Activated T-cell treated with anti-CD3 and anti-CD28 coated beads, Interleukin-2, amount 50 U/mL, for 24 hours (primary cell): ENCODE results near the gene DDX23.
"Not testable (repeated sequence)": the region's sequence is repeated elsewhere in the genome, so short reads cannot be mapped to it uniquely, and the experiment has no call there.

Source experiments
- DNase-seq: peaks from one replicate; pipeline ENCODE4 v3.0.0-alpha.2; 2020
- H3K27ac Mint-ChIP-seq: 2 replicates; pipeline ENCODE4 v1.8.0; 2020; ENCODE audit warnings: mild to moderate bottlenecking, mixed read lengths
- H3K27me3 Mint-ChIP-seq: 2 replicates; pipeline ENCODE4 v1.8.0; 2020; ENCODE audit warnings: mixed read lengths
- H3K36me3 Mint-ChIP-seq: 2 replicates; pipeline ENCODE4 v1.8.0; 2020; ENCODE audit warnings: low read depth, mixed read lengths
- H3K4me1 Mint-ChIP-seq: 2 replicates; pipeline ENCODE4 v1.8.0; 2020; ENCODE audit warnings: low read depth, mixed read lengths
- H3K4me3 Mint-ChIP-seq: 2 replicates; pipeline ENCODE4 v1.8.0; 2020; ENCODE audit warnings: mild to moderate bottlenecking, moderate library complexity, mixed read lengths
- H3K9me3 Mint-ChIP-seq: 2 replicates; pipeline ENCODE4 v1.8.0; 2020; ENCODE audit warnings: mixed read lengths

The DDX23 gene

DNA sequence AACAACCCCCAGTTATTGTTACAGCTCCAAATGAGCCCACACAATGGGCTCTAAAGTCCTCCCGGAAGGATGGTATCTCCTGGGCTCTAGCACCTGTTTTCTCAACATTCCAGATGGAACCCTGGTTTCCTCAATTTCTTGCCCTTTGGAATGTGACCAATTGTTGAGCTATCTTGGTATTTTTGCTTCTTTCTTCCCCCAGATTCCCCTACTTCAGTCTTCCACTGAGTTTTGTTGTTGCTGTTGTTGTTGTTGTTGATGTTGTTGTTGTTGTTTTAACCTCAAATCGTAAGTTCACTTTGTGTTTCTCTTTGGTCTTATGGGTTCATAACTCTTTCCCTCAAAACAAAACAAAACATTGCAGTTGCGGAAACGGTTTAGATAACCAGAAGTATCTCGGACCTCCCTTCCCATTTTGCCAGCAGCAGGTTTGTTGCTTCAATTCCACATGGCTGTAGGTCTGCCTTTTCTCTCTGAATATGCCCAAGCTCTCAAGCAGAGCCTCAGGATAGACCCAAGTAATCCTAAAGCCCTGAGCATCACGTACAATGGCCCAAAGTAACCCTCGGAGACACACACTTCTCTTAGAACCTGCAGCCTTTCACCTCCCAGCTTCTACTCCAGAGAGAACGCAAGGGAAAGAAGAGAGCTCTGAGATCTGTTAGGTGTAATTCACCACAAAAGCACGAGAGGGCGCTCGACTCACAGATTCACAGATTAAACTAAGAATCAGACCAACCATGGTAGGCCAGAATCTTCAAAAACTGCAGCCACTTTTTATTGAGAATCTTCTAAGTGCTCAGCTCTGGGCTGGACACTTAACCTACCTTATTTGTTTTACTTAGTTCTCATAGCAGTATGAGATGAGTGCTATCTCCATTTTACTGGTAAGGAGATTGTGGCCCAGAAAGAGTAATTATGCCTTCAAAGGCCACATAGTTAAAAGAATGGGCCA is 1.0 kb upstream of the DDX23 start:
- peaks cover 36% of the 10 kb centered on the region for H3K36me3 Mint-ChIP-seq
- H3K9me3 Mint-ChIP-seq, result no peaks in the 10 kb centered on the region
- no peaks in the 10 kb centered on the region for H3K27me3 Mint-ChIP-seq
- peak; percentile 81 for DNase-seq
- peak overlapping the region; percentile 99 for H3K27ac Mint-ChIP-seq
- H3K4me3 Mint-ChIP-seq, result peak overlapping the region; percentile 97
- peaks cover 33% of the 10 kb centered on the region for H3K4me1 Mint-ChIP-seq

DNA sequence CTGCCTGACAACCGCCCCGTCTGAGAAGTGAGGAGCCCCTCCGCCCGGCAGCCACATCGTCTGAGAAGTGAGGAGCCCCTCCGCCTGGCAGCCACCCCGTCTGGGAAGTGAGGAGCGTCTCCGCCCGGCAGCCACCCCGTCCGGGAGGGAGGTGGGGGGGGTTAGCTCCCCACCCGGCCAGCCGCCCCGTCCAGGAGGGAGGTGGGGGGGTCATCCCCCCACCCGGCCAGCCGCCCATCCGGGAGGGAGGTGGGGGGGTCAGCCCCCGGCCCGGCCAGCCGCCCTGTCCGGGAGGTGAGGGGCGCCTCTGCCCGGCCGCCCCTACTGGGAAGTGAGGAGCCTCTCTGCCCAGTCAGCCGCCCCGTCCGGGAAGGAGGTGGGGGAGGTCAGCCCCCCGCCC is 9.9 kb downstream of the DDX23 start:
- DNase-seq, H3K27ac Mint-ChIP-seq, H3K4me3 Mint-ChIP-seq, H3K27me3 Mint-ChIP-seq, H3K9me3 Mint-ChIP-seq, H3K4me1 Mint-ChIP-seq: not testable (repeated sequence)
- H3K36me3 Mint-ChIP-seq, result peaks cover 82% of the 10 kb centered on the region

- no peak for DNase-seq
- Mint-ChIP-seq H3K36me3 (peaks cover 82% of the 10 kb centered on the region), H3K27me3 (no peaks in the 10 kb centered on the region), H3K27ac (no peak overlapping the region), H3K4me3 (no peak overlapping the region), H3K4me1 (no peaks in the 10 kb centered on the region), H3K9me3 (no peaks in the 10 kb centered on the region)
These were observed 13.9 kb downstream of the DDX23 start for GRCh38 chr12:48838048-48838447.

- no peak for DNase-seq
- Mint-ChIP-seq H3K4me3 (no peak overlapping the region), H3K4me1 (no peaks in the 10 kb centered on the region), H3K36me3 (peaks cover 92% of the 10 kb centered on the region), H3K27ac (peak overlapping the region; percentile 2), H3K27me3 (no peaks in the 10 kb centered on the region), H3K9me3 (no peaks in the 10 kb centered on the region)
These were observed 19.5 kb downstream of the DDX23 start for GRCh38 chr12:48832321-48833060.

DNA sequence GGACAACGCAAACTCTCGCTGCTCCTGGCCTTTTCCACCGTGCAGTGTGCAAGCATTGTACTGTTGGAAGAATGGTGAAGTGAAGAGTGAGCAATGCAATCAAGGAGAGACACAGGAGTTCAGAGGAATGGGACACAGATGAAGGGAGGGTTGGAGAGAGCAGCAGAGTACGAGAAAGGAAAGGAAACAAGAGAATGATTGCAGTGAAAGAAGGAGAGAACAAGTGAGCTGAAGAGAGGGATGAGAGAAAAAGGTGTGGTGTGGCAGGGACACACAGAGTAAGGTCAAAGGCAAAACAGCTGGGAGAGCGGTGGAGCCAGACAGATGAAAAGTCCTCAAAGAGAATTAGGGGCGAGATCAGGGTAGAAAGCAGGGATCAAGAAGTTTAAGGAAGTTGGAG is 20.7 kb downstream of the DDX23 start:
- Mint-ChIP-seq H3K4me3 (no peak overlapping the region), H3K4me1 (no peaks in the 10 kb centered on the region), H3K9me3 (no peaks in the 10 kb centered on the region), H3K36me3 (peaks cover 81% of the 10 kb centered on the region), H3K27me3 (no peaks in the 10 kb centered on the region), H3K27ac (peak overlapping the region; percentile 4)
- DNase-seq, result no peak

GRCh38 chr12:48828841-48829575 is 23.0 kb downstream of the DDX23 start:
- no peak for DNase-seq
- H3K27ac Mint-ChIP-seq, result peak overlapping the region; percentile 24
- no peak overlapping the region for H3K4me3 Mint-ChIP-seq
- H3K27me3 Mint-ChIP-seq, result no peaks in the 10 kb centered on the region
- H3K9me3 Mint-ChIP-seq, result no peaks in the 10 kb centered on the region
- peaks cover 1% of the 10 kb centered on the region for H3K4me1 Mint-ChIP-seq
- peaks cover 64% of the 10 kb centered on the region for H3K36me3 Mint-ChIP-seq

- Mint-ChIP-seq H3K4me1 (peaks cover 1% of the 10 kb centered on the region), H3K9me3 (no peaks in the 10 kb centered on the region), H3K4me3 (no peak overlapping the region), H3K27me3 (no peaks in the 10 kb centered on the region), H3K36me3 (peaks cover 57% of the 10 kb centered on the region), H3K27ac (peak overlapping the region; percentile 24)
- no peak for DNase-seq
These were observed 23.7 kb downstream of the DDX23 start for GRCh38 chr12:48828293-48828692.

GRCh38 chr12:48827513-48828096 is 24.4 kb downstream of the DDX23 start:
- Mint-ChIP-seq H3K9me3 (no peaks in the 10 kb centered on the region), H3K36me3 (peaks cover 50% of the 10 kb centered on the region), H3K27me3 (no peaks in the 10 kb centered on the region), H3K4me3 (no peak overlapping the region), H3K4me1 (peaks cover 1% of the 10 kb centered on the region), H3K27ac (no peak overlapping the region)
- DNase-seq, result no peak

DNA sequence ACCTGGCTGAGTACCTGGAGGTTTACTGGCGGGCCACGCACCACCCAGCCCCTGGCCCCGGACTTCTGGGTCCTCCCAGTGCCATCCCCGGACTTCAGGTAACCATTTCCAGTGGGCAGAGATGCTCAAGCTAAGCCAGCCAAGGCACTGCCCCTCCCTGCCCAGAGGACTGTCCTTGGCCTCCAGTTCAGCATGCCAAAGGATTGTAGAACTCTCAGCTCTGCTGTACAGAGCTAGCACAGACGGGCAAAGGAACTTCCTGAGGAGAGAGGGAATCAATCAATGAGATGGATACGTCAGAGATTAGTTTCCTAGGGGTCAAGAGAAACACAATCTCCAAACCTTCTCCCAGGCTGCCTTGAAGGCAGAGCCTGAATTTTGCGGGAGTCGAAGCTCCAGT is 24.9 kb downstream of the DDX23 start:
- Mint-ChIP-seq H3K9me3 (no peaks in the 10 kb centered on the region), H3K27me3 (no peaks in the 10 kb centered on the region), H3K27ac (no peak overlapping the region), H3K4me3 (no peak overlapping the region), H3K4me1 (peaks cover 1% of the 10 kb centered on the region), H3K36me3 (peaks cover 44% of the 10 kb centered on the region)
- no peak for DNase-seq

GRCh38 chr12:48826209-48826855 is 25.6 kb downstream of the DDX23 start:
- Mint-ChIP-seq H3K4me1 (peaks cover 1% of the 10 kb centered on the region), H3K9me3 (no peaks in the 10 kb centered on the region), H3K27ac (no peak overlapping the region), H3K4me3 (no peak overlapping the region), H3K36me3 (peaks cover 39% of the 10 kb centered on the region), H3K27me3 (no peaks in the 10 kb centered on the region)
- DNase-seq, result no peak

- Mint-ChIP-seq H3K27me3 (no peaks in the 10 kb centered on the region), H3K27ac (no peak overlapping the region), H3K4me3 (no peak overlapping the region), H3K36me3 (peaks cover 24% of the 10 kb centered on the region), H3K4me1 (peaks cover 1% of the 10 kb centered on the region), H3K9me3 (no peaks in the 10 kb centered on the region)
- no peak for DNase-seq
These were observed 27.1 kb downstream of the DDX23 start for GRCh38 chr12:48824905-48825304.

DNA sequence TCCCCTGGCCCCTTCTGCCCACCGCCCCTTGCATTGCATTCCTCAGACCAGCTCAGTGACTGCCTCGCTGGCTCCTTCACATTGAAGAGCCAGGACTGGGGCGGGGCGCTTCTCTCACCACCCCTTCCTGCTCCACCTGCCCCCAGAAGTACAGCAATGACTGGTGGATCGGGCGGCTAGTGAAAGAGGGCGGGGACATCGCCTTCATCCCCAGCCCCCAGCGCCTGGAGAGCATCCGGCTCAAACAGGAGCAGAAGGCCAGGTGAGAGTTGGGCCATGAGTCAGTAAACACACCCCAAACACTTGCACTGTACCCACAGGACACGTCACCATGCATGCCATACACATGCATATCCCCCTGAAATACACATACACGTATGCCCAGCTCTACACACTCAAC is 27.9 kb downstream of the DDX23 start:
- DNase-seq, result no peak
- no peak overlapping the region for H3K4me3 Mint-ChIP-seq
- no peaks in the 10 kb centered on the region for H3K27me3 Mint-ChIP-seq
- H3K9me3 Mint-ChIP-seq, result no peaks in the 10 kb centered on the region
- H3K36me3 Mint-ChIP-seq, result peaks cover 16% of the 10 kb centered on the region
- H3K4me1 Mint-ChIP-seq, result peaks cover 3% of the 10 kb centered on the region
- H3K27ac Mint-ChIP-seq, result no peak overlapping the region

GRCh38 chr12:48823281-48823680 is 28.7 kb downstream of the DDX23 start:
- H3K27ac Mint-ChIP-seq, result no peak overlapping the region
- H3K9me3 Mint-ChIP-seq, result no peaks in the 10 kb centered on the region
- H3K4me1 Mint-ChIP-seq, result peaks cover 7% of the 10 kb centered on the region
- no peak overlapping the region for H3K4me3 Mint-ChIP-seq
- peaks cover 8% of the 10 kb centered on the region for H3K36me3 Mint-ChIP-seq
- DNase-seq, result no peak
- H3K27me3 Mint-ChIP-seq, result no peaks in the 10 kb centered on the region

GRCh38 chr12:48822711-48823110 is 29.3 kb downstream of the DDX23 start:
- no peak overlapping the region for H3K27ac Mint-ChIP-seq

More at GRCh38 chr12:48822711-48823110, 29.3 kb downstream of the DDX23 start:
- peaks cover 12% of the 10 kb centered on the region for H3K4me1 Mint-ChIP-seq
- peaks cover 4% of the 10 kb centered on the region for H3K36me3 Mint-ChIP-seq
- DNase-seq, result no peak
- H3K9me3 Mint-ChIP-seq, result no peaks in the 10 kb centered on the region
- no peak overlapping the region for H3K4me3 Mint-ChIP-seq
- H3K27me3 Mint-ChIP-seq, result peaks cover 3% of the 10 kb centered on the region
